ENCODE results near the gene COL13A1.

- TF ChIP-seq, protein P1, sequence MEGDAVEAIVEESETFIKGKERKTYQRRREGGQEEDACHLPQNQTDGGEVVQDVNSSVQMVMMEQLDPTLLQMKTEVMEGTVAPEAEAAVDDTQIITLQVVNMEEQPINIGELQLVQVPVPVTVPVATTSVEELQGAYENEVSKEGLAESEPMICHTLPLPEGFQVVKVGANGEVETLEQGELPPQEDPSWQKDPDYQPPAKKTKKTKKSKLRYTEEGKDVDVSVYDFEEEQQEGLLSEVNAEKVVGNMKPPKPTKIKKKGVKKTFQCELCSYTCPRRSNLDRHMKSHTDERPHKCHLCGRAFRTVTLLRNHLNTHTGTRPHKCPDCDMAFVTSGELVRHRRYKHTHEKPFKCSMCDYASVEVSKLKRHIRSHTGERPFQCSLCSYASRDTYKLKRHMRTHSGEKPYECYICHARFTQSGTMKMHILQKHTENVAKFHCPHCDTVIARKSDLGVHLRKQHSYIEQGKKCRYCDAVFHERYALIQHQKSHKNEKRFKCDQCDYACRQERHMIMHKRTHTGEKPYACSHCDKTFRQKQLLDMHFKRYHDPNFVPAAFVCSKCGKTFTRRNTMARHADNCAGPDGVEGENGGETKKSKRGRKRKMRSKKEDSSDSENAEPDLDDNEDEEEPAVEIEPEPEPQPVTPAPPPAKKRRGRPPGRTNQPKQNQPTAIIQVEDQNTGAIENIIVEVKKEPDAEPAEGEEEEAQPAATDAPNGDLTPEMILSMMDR (IDR thresholded peaks at IDR 0.05) = no peak
- TF ChIP-seq POLR2A (IDR thresholded peaks at IDR 0.05) = no peak
Measured at GRCh38 chr10:69918036-69918435, 116.3 kb downstream of the COL13A1 start.
